Limb (tissue), 2 donors: Measurements from ENCODE around the gene YEATS2.

Experiments used
- DNase-seq, 2 donors: peaks; one replicate each; pipeline ENCODE4 v3.0.0-alpha.2; 2016; ENCODE audit errors: extremely low spot score in 2 of 2

Gene YEATS2

DNA sequence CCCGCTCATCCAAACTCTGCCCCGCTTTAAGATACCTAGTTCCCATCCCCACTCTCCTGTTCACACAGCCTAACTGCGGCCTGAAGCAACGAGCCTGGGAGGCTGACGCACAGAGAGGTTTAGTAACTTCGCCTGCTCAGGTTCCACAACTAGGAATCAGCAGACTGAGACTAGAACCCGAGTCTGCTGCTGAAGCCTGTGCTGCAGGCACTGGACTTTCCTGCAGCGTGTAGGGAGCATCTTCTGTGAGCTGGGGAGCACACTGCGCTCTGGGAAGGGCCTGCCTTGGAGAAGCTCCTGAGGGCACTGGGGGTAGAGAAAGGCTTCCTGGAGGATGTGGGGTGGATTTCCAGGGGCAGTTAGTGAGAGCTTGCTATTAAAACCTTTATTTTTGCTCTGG lies 132.6 kb downstream of the YEATS2 start:
- no peak for DNase-seq

DNA sequence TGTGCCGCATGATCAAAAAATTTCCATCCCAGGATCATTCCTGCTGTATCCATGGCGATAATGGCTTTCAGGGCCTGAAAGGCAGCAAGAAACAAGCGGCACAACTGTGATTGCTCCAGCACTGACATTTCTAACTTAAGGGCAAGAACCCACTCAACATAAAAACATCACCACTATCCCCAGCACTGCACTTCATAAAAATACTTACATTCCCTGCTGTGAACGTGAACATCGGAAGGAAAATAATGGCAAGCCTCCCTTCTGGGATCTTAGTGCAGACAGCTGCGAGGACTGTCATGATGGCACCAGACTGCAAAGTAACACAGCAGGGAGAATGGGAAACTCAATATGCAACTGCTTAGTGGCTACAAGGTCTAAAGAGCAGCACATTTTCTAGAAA lies 135.9 kb downstream of the YEATS2 start:
- DNase-seq = no peak

DNA sequence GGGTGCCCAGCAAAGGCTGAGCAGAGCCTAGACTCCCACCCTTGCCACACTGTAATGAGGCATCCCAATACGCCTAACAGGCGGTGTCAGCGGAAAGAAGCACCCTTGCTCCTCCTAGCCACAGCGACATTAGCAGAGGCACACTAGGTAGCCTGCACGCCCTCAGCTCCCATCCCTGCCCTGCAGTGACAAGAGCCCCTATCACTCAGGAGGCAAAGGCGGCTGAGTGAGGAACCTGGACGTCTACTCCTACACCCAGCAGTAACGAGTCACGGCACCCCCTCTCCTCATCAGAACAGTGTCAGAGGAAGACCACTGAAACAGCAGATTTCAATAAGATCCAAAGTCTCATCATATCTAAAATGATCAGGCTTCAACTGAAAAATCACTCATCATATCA lies 139.8 kb downstream of the YEATS2 start:
- DNase-seq = no peak

DNA sequence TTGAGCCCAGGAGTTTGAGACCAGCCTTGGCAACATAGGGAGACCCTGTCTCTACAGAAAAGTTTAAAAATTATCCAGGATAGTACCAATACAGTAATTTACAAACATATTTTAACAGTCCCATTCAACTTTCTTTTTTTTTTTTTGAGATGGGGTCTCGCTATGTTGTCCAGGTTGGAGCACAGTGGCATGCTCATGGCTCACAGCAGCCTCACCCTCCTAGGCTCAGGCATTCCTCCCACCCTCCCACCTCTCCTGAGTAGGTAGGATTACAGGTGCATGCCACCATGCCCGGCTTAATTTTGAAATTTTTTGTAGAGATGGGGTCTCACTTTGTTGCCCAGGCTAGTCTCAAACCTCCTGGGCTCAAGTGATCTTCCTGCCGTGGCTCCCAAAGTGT lies 140.3 kb downstream of the YEATS2 start:
- no peak for DNase-seq

DNA sequence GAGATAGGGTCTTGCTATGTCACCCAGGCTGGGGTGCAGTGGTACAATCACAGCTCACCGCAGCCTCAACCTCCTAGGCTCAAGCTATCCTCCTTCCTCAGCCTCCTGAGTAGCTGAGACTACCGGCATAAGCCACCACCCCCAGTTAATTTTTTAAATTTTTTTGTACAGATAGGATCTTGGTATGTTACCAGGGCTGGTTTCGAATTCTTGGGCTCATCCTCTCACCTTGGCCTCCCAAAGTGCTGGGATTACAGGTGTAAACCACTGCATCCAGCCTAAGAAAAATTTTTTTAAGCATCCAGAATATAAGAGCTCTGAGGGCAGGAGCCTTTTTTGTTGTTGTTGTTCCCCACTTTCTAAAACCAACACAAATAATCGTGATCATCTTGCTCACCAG lies 142.2 kb downstream of the YEATS2 start:
- no peak for DNase-seq

DNA sequence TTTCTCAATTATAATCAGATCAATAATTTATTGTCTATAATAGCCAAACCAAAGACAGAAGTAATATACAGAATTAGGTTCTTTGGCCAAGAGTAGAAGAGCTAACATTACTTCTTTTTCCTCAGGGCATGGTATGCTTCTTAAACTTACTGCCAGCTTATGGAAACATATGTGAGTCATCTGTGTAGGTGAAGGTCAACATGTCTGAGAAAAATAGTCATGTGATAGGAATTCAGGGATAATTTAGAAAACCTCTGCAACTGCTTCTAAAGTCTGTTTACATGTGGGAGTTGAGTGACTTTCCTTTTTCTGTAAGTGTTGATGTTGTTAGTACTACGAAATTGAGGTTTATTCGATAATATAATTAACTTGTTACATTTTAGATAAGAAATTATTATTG lies 147.0 kb downstream of the YEATS2 start:
- DNase-seq = no peak

DNA sequence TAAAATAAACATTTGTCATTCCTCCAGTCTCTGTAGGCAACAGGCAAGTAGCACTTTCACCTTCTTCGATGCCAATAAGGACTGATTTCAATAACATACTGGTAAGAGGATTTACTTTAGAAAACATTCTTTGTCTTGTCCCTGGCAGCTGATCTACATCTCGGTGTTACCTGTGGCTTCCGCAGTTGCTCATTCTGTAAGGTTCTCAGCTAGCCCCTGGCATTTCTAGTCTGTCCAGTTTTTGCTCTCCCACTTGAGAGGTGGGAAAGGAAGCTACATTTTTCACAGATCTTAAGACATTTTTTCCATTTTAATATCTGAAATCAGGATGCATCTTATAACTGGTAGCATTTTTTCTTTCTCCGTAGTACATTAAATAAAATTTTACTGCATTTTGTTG lies 147.5 kb downstream of the YEATS2 start:
- no peak for DNase-seq

DNA sequence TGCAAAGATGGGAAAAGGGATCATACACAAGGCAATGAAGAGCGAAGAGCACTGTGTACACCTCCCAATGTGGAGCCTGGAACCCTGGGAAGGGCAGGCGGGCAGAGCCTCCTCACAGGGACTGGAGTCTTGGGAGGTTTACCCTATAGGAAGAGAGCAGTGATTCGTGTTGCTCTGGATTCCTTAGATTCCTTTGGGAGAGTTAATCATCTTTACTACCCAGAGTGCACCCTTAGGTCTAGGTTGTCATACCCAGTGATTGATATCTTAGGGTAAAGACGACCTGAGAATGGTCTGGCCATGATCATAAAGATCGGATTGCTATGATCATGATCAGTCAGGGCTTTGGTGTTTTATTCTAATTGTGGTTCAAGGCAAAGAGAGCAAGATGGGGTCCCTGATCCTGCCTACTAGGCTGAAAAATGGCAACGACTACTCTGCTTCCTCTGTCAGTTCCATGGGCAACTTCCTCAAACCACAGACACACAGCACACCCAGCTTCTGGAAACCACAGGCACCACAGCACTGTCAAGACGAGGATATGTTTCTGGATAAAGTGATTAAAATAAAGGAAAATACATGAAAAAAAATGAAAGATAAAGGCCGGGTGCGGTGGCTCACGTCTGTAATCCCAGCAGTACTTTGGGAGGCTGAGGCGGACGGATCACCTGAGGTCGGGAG lies 148.2 kb downstream of the YEATS2 start:
- no peak for DNase-seq

DNA sequence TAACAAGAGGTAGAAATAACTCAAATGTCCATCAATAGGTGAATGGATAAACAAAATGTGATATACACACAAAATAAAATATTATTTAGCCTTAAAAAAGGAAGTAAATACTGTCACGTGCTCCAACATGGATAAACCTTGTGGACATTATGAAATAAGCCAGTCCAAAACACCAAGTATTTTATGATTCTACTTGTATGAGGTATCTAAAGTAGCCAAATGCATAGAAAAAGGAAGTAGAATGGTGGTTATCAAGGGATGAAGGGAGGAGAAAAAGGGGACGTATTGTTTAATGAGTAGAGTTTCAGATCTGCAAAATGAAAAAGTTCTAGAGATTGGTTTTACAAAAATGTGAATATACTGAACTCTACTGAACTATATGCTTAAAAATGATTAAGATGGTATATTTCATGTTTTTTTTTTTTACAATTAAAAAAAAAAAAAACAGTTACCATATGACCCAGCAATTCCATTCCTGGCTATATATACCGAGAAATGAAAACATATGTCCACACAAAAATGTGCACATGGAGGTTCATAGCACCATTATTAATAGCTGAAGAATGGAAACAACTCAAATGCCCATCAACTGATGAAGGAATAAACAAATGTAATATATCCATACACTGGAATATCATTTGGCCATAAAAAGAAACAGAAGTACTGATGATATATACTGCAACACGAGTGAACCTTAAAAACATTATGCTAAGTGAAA lies 156.9 kb downstream of the YEATS2 start:
- no peak for DNase-seq

DNA sequence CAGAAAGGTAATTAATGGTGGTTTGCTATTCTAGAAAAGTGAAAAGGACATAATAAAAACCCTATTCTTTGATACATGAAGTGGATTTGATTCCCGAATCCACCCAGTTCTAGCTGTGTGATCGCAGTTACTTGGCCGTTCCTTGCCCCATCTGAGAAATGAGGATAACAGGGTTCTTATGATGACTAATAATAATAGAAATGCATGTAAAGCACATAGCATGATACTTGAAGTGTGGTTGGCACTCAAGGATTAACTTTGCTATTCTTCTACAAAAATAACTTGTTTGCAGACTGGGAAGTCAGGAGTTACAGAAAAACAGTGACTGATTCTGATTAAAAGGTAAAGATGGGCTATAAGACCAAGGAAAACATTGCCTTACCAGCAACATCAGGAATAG lies 160.3 kb downstream of the YEATS2 start:
- DNase-seq = no peak
